ENCODE results near the gene CHKB. TPM values are rescaled to one million over a fixed set of nuclear protein-coding genes. Genes with fewer than 3 reads are reported as not detected.

Gene CHKB
- total and polyA plus RNA-seq, 2 of the 8 experiments (the other 6 are each of a cell fraction or from before 2014, with no cell fraction given): 27.9 to 42.2 TPM

- no peak for TF ChIP-seq CTBP2 (IDR thresholded peaks at IDR 0.05; ENCODE audit: borderline replicate concordance, insufficient read depth, insufficient read length, low read length)
- TF ChIP-seq KDM4A (IDR thresholded peaks at IDR 0.05; ENCODE audit: low read depth, low read length, severe bottlenecking): no peak
- no peak for TF ChIP-seq SP2 (IDR thresholded peaks at IDR 0.05; ENCODE audit: low read length)
- no peak for TF ChIP-seq NANOG (IDR thresholded peaks at IDR 0.05; ENCODE audit: insufficient read depth, low read depth, low read length, poor library complexity, severe bottlenecking)
- no peak for TF ChIP-seq SP1 (IDR thresholded peaks at IDR 0.05; ENCODE audit: low read depth, low read length)
- TF ChIP-seq TAF7 (optimal IDR thresholded peaks at IDR 0.05; ENCODE audit: borderline replicate concordance, low read depth, low read length): no peak
- no peak for TF ChIP-seq HDAC6 (IDR thresholded peaks at IDR 0.05; ENCODE audit: low read depth, low read length)
- TF ChIP-seq POU5F1 (IDR thresholded peaks at IDR 0.05; ENCODE audit: low read depth, low read length): no peak
- TF ChIP-seq MAFK (IDR thresholded peaks at IDR 0.05; ENCODE audit: low read depth, low read length): no peak
Observed at GRCh38 chr22:50605002-50605612, 22.5 kb upstream of the CHKB start (continued).
